HuH-7 (cell line): ENCODE results near the gene CALD1.

ENCODE experiments used
- DNase-seq: peaks from one replicate; pipeline ENCODE4 v3.0.0; 2011; ENCODE audit warnings: low spot score

Gene CALD1

GRCh38 chr7:134761266-134761665, 18.2 kb upstream of the CALD1 start:
- DNase-seq: no peak

- no peak for DNase-seq
Measured at GRCh38 chr7:134763960-134764359, 15.5 kb upstream of the CALD1 start.

- DNase-seq: no peak
Measured at GRCh38 chr7:134764365-134764764, 15.1 kb upstream of the CALD1 start.

- DNase-seq: no peak
Measured at GRCh38 chr7:134766779-134767519, 12.5 kb upstream of the CALD1 start.

- no peak for DNase-seq
Measured at GRCh38 chr7:134767520-134768168, 11.8 kb upstream of the CALD1 start.

GRCh38 chr7:134768243-134768642, 11.2 kb upstream of the CALD1 start:
- no peak for DNase-seq

- no peak for DNase-seq
Measured at GRCh38 chr7:134770676-134771075, 8.8 kb upstream of the CALD1 start.

GRCh38 chr7:134771111-134771510, 8.3 kb upstream of the CALD1 start:
- DNase-seq: no peak

GRCh38 chr7:134771889-134772288, 7.5 kb upstream of the CALD1 start:
- DNase-seq: no peak

- no peak for DNase-seq
Measured at GRCh38 chr7:134772401-134772800, 7.0 kb upstream of the CALD1 start.

GRCh38 chr7:134773164-134773563, 6.3 kb upstream of the CALD1 start:
- no peak for DNase-seq

- DNase-seq: no peak
Measured at GRCh38 chr7:134774119-134774518, 5.3 kb upstream of the CALD1 start.

GRCh38 chr7:134777470-134777869, 2.0 kb upstream of the CALD1 start:
- no peak for DNase-seq

GRCh38 chr7:134777908-134778580, 1.4 kb upstream of the CALD1 start:
- DNase-seq: no peak

- peak; percentile 38 for DNase-seq
Measured at GRCh38 chr7:134779741-134780065, 269 bp downstream of the CALD1 start.

- DNase-seq: no peak
Measured at GRCh38 chr7:134780166-134780828, 863 bp downstream of the CALD1 start.

- no peak for DNase-seq
Measured at GRCh38 chr7:134781171-134781570, 1.7 kb downstream of the CALD1 start.

- no peak for DNase-seq
Measured at GRCh38 chr7:134782121-134782623, 2.7 kb downstream of the CALD1 start.

- no peak for DNase-seq
Measured at GRCh38 chr7:134783294-134784069, 4.0 kb downstream of the CALD1 start.

- no peak for DNase-seq
Measured at GRCh38 chr7:134784251-134785049, 5.0 kb downstream of the CALD1 start.

GRCh38 chr7:134785842-134786241, 6.4 kb downstream of the CALD1 start:
- DNase-seq: no peak
